Heart left ventricle (tissue), 16 donors: ENCODE data around the gene PTK7. TPM values are rescaled to one million over a fixed set of nuclear protein-coding genes. Genes with fewer than 3 reads are reported as not detected.

ENCODE experiments used
- ATAC-seq, 4 donors: fragments of 200-7000 bp; cut with Tn5 transposase; one replicate each; pipeline ENCODE4 v1.9.1; 2020 to 2022; ENCODE audit warnings: moderate library complexity in 4 of 4, mild to moderate bottlenecking in 3 of 4, moderate number of reproducible peaks in 1 of 4
- DNase-seq, 5 donors: peaks; one replicate each; pipeline ENCODE4 v3.0.0-alpha.2; 2020
- H3K27ac ChIP-seq, 12 donors: fragments of 200-600 bp; sonication (generic) in 4 of 12; one replicate each; pipeline versions ENCODE4 v1.5.0 to v1.8.0; 2016 to 2022; ENCODE audit warnings: mild to moderate bottlenecking in 2 of 12
- H3K27me3 ChIP-seq, 9 donors: fragments of 200-600 bp; sonication (generic) in 2 of 9; one replicate each; pipeline versions ENCODE4 v1.5.1 to v1.8.0; 2016 to 2022; ENCODE audit warnings: mild to moderate bottlenecking in 3 of 9
- H3K36me3 ChIP-seq, 9 donors: fragments of 200-600 bp; sonication (generic) in 2 of 9; one replicate each; pipeline versions ENCODE4 v1.5.0 to v1.8.0; 2018 to 2022; ENCODE audit warnings: mild to moderate bottlenecking in 2 of 9
- H3K4me1 ChIP-seq, 12 donors: fragments of 200-600 bp; sonication (generic) in 4 of 12; one replicate each; pipeline versions ENCODE4 v1.5.0 to v1.8.0; 2016 to 2022; ENCODE audit warnings: mild to moderate bottlenecking in 3 of 12
- H3K4me3 ChIP-seq, 12 donors: fragments of 200-600 bp; sonication (generic) in 4 of 12; one replicate each; pipeline versions ENCODE4 v1.5.0 to v1.8.0; 2017 to 2022; ENCODE audit warnings: mild to moderate bottlenecking in 9 of 12, moderate library complexity in 4 of 12
- H3K9me3 ChIP-seq, 12 donors: fragments of 200-600 bp; sonication (generic) in 4 of 12; one replicate each; pipeline versions ENCODE4 v1.5.0 to v1.8.0; 2016 to 2022; ENCODE audit warnings: mild to moderate bottlenecking in 1 of 12
- POLR2A ChIP-seq, 2 donors: fragments of 450-650 bp; IDR thresholded peaks; one replicate each; pipeline ENCODE4 v1.6.1; 2017; ENCODE audit warnings: antibody characterized with exemption in 2 of 2, mild to moderate bottlenecking in 2 of 2, moderate library complexity in 2 of 2
- WGBS, 4 donors: extraction: QIAGEN DNeasy Blood & Tissue Kit in 2 of 4; methylation state at CpG; one replicate each; pipeline versions ENCODE4 v1.1.5 to v1.1.7; 2013 to 2018; 5-methylcytosine and 5-hydroxymethylcytosine counted together
- intact Hi-C, 10 donors: fragments of 100-400 bp; cut with DNase I; formaldehyde crosslinking; loops; one replicate each; pipeline versions ENCODE4 v1.11.1 to v1.14.2; 2022
- polyA plus RNA-seq, 2 donors: library from polyadenylated mRNA; stranded (reverse); fragments of 200-250 nt; gene quantifications; one replicate each; pipeline ENCODE4 v1.2.3, GENCODE V29; 2013
- total RNA-seq, 9 donors: library from RNA; depleted of rRNA in 2 of 9; stranded (reverse); fragments of >200 nt in 2 of 9; fragmentation: NEBNext Ultra II Directional in 3 of 9; extraction: Animal tissue kit (Norgen Biotek cat#: 25700) in 3 of 9; gene quantifications; one replicate each; pipeline versions ENCODE4 v1.1.0 to v1.2.4, GENCODE V29; 2016 to 2023
- TF ChIP-seq, protein P1 (sequence below), 12 donors: fragments of 200-600 bp; sonication (generic) in 4 of 12; IDR thresholded peaks; one replicate each; pipeline versions ENCODE4 v1.5.0 to v1.8.0; 2018 to 2022; ENCODE audit warnings: antibody characterized with exemption in 12 of 12, mild to moderate bottlenecking in 5 of 12
- donor health status: ischemic (EF 13 %, LVEDD 7.1; RV severe dilation, severe dysfunction).
- donor health status: healthy with polysubstance abuse.
- donor health status: DM: no; HTN: yes; CAD: no.
- donor health status: DM: no; HTN: no; CAD: no.
- donor health status: ischemic (EF 25% LVEDD 6.9; RV normal size, moderate dysfunction).
- donor health status: ischemic (EF 25% LVEDD 5.7; RV mildly dilated, moderate dysfunction).
- donor health status: healthy.
- donor health status: DM: yes; HTN: yes; CAD: no.
- donor health status: ischemic (EF 35%, LVEDD 5.7; RV mildly dilated, moderate dysfunction).
- donor health status: nonischemic (EF 11% LVEDD 7.7; RV severe dilation, severe dysfunction).
- donor health status: DM: yes; HTN: yes; CAD: no.
- donor health status: PGD.
- donor health status: ischemic (EF 29% LVEDD 5.4; RV normal size, mild dysfunction).
- donor health status: nonischemic (EF 23%, LVEDD 6.1; RV moderate dilation, normal function).

Gene PTK7
- total and polyA plus RNA-seq, 11 donors = 1.4 to 10.4 (median 1.9) TPM

DNA sequence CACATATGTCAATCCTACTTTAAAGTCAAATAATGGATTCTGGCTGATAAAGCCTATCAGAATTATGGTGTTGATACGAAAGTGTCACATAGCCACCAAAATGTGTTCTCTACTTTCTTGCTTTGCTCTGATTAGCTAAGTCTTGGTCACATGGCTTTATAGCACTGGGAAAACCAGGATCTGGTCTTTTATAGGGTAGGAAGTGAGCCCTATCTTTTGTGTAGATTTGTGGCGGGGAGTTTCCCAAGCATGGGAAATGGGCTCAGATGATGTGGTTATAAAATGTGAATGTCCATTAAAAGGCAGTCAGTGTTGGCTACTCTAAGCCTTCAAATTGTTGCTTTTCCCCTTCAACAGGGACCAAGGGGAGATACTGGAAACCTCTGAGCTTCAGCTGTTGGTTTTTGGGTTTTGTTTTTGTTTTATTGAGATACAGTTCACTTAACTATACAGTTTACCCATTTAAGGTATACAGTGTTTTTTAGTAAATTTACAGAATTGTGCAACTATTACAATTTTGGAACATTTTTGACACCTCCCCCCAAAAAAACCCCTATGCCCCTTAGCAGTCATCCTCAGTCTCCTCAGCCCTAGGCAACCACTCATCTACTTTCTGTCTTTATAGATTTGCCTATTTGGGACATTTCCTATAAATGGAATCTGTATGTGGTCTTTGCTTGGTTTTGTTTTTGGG is 42.5 kb upstream of the PTK7 start:
- 90 to 95% (median 91%) methylated on average over 2 of the region's 2 CpGs for WGBS, 4 donors
- Histone ChIP-seq H3K9me3 (no peaks in the 10 kb centered on the region), H3K36me3 (peaks cover 0 to 89% (median 80%) of the 10 kb centered on the region in 9 donors), H3K4me1 (peaks cover 0 to 24% (median 5%) of the 10 kb centered on the region in 12 donors), H3K27ac (no peak overlapping the region), H3K4me3 (no peak overlapping the region), H3K27me3 (no peaks in the 10 kb centered on the region)
- intact Hi-C loops = no loop called here
- TF ChIP-seq POLR2A (IDR thresholded peaks at IDR 0.05) = no peak
- TF ChIP-seq, protein P1, sequence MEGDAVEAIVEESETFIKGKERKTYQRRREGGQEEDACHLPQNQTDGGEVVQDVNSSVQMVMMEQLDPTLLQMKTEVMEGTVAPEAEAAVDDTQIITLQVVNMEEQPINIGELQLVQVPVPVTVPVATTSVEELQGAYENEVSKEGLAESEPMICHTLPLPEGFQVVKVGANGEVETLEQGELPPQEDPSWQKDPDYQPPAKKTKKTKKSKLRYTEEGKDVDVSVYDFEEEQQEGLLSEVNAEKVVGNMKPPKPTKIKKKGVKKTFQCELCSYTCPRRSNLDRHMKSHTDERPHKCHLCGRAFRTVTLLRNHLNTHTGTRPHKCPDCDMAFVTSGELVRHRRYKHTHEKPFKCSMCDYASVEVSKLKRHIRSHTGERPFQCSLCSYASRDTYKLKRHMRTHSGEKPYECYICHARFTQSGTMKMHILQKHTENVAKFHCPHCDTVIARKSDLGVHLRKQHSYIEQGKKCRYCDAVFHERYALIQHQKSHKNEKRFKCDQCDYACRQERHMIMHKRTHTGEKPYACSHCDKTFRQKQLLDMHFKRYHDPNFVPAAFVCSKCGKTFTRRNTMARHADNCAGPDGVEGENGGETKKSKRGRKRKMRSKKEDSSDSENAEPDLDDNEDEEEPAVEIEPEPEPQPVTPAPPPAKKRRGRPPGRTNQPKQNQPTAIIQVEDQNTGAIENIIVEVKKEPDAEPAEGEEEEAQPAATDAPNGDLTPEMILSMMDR (IDR thresholded peaks at IDR 0.05) = no peak
- ATAC-seq (no peak), DNase-seq (no peak)

GRCh38 chr6:43034190-43034525 is 42.0 kb upstream of the PTK7 start:
- DNase-seq (no peak), ATAC-seq (no peak)
- intact Hi-C loops = no loop called here
- no peak overlapping the region for H3K4me3 ChIP-seq
- no peaks in the 10 kb centered on the region for H3K27me3 ChIP-seq
- H3K9me3 ChIP-seq = no peaks in the 10 kb centered on the region
- TF ChIP-seq, protein P1 (IDR thresholded peaks at IDR 0.05) = no peak
- no peak for TF ChIP-seq POLR2A (IDR thresholded peaks at IDR 0.05)
- H3K36me3 ChIP-seq = peaks cover 0 to 89% (median 74%) of the 10 kb centered on the region in 9 donors
- H3K27ac ChIP-seq = no peak overlapping the region
- peaks cover 0 to 24% (median 5%) of the 10 kb centered on the region in 12 donors for H3K4me1 ChIP-seq
- WGBS, 4 donors = 86 to 95% (median 93%) methylated on average over 2 of the region's 2 CpGs

DNA sequence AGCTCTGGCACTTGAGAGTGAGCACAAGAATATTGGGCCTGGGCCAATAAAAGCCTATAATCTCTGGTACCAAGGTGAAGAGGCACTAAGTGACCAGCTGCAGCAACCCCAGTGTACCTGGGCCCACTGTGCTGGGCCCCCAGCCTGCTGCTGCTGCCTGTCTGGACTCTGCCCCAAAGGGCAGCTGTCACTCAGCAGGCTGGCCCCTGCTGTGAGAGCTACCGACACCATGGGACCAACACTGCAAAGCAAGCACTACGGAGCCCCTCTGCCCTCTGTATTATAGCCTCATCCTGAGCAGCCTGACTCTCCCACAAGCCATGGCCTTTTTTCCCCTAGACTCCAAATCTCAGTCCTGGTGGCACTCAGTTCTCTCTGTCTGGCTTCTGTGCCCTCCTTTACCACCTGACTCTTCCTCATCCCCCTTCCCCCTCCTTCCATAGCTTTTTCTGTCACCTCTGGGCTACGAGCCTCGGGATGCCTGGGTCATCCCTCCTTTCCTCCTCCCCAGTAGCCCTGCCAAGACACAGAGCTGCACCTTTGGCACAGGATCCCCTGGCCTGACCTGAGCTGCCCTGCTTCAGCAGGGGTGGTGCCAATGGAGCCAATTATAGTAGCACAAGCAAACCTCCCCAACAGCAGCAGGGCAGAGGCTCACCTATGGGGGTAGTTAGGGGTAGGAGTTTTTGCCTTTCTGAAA is 40.5 kb upstream of the PTK7 start:
- no peaks in the 10 kb centered on the region for H3K27me3 ChIP-seq
- no peaks in the 10 kb centered on the region for H3K9me3 ChIP-seq
- H3K36me3 ChIP-seq = peaks cover 0 to 88% (median 72%) of the 10 kb centered on the region in 9 donors
- WGBS, 4 donors = 34 to 48% (median 40%) methylated on average over 4 of the region's 4 CpGs
- intact Hi-C loops = no loop called here
- peak; percentile 88 to 96 (median 92) for ATAC-seq
- H3K4me3 ChIP-seq = no peak overlapping the region
- DNase-seq = peak in 4 of 5 donors; percentile 65 to 87 (median 77)
- H3K4me1 ChIP-seq = peaks cover 0 to 24% (median 5%) of the 10 kb centered on the region in 12 donors
- TF ChIP-seq POLR2A (IDR thresholded peaks at IDR 0.05) = no peak
- TF ChIP-seq, protein P1 (IDR thresholded peaks at IDR 0.05) = no peak
- H3K27ac ChIP-seq = peak overlapping the region in 11 of 12 donors; percentile 7 to 80 (median 55)

DNA sequence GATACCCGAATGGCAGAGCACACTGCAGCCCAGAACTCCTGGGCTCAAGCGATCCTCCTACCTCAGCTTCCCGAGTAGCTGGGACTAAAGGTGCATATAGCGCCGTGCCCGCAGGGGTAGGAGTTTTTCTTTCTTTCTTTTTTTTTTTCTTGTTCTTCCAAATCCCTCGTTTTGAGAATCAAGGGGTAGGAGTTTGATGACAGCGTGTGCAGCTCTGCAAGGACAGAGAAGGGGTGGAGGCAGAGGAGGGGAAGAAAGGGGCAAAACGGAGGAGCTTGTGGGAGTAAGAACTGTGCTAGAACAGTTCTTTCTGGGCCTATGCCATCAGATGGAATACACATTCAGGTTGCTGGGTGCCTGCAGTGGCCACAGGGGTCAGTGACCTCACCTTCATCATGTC is 39.4 kb upstream of the PTK7 start:
- Histone ChIP-seq H3K4me3 (no peak overlapping the region), H3K27ac (peak overlapping the region in 5 of 12 donors; percentile 6 to 80 (median 53)), H3K27me3 (no peaks in the 10 kb centered on the region), H3K9me3 (no peaks in the 10 kb centered on the region), H3K36me3 (peaks cover 0 to 84% (median 68%) of the 10 kb centered on the region in 9 donors), H3K4me1 (peaks cover 0 to 24% (median 5%) of the 10 kb centered on the region in 12 donors)
- DNase-seq = no peak
- intact Hi-C loops = no loop called here
- 90 to 92% (median 91%) methylated on average over 9 of the region's 9 CpGs for WGBS, 4 donors
- TF ChIP-seq, protein P1 (IDR thresholded peaks at IDR 0.05) = no peak
- TF ChIP-seq POLR2A (IDR thresholded peaks at IDR 0.05) = no peak
- no peak for ATAC-seq
